PFSK-1 (cell line): Measurements from ENCODE around the gene SYNE1.

Experiments
- POLR2AphosphoS5 ChIP-seq: IDR thresholded peaks from 2 replicates; pipeline ENCODE4 v1.6.1; 2012; ENCODE audit warnings: low read depth, mild to moderate bottlenecking, control low read depth, low read length, moderate library complexity
- SIN3A ChIP-seq: IDR thresholded peaks from 2 replicates; pipeline ENCODE4 v1.6.1; 2012; ENCODE audit warnings: mild to moderate bottlenecking, low read length, moderate library complexity, borderline replicate concordance; ENCODE audit not compliant: insufficient read depth
- TAF1 ChIP-seq: IDR thresholded peaks from 2 replicates; pipeline ENCODE4 v1.6.1; 2012; ENCODE audit warnings: low read length, control low read depth, borderline replicate concordance; ENCODE audit not compliant: insufficient read depth

DNA sequence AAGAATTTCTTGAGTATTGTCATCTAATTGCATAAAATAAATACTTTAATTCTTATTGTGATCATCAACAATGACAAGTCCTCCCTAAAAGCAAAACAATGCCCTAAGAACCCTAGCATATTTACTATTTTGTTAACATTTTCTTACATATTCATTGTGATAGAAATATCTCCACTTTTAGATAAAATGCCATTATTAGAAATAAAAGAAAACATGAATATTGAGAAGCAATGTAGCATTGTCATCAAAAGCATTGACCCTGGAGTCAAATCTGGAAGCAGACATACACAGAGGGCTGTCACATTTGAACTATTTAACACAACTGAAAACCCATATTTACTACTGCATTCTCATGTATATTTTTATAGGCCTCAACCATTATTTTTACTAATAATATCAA lies 257.7 kb downstream of the SYNE1 start:
- TF ChIP-seq POLR2AphosphoS5 = no peak
- no peak for TF ChIP-seq TAF1
- no peak for TF ChIP-seq SIN3A
